Activated CD8-positive, alpha-beta memory T cell treated with anti-CD3 and anti-CD28 coated beads, Interleukin-2, amount 50 U/mL, for 48 hours (primary cell): ENCODE results near the gene RAPGEF5.

Experiments
- DNase-seq: peaks from one replicate; pipeline ENCODE4 v3.0.0-alpha.2; 2020

The RAPGEF5 gene

GRCh38 chr7:22143491-22143890 is 213.5 kb downstream of the RAPGEF5 start:
- no peak for DNase-seq

- no peak for DNase-seq
Measured at GRCh38 chr7:22142572-22142971, 214.4 kb downstream of the RAPGEF5 start.

DNA sequence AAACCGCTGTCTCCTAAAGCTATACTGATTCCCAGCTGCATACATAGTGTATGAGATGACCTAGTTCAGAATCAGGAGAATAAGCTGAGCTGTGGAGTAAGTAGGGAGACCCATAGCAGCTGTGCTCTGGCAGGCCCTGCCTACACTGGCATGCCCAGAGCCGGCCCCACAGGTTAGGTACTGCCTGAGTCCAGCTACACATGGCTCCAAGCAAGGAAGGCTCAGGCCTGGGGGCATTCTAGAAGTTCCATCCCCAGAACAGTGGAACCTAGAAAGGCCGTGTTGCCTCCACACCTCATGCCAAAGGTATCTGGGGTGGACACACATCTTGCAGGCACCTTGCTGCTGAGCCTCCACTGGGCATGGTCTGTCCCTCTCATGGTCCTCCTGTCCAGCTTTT is 215.6 kb downstream of the RAPGEF5 start:
- DNase-seq = no peak

- DNase-seq = no peak
Measured at GRCh38 chr7:22140578-22140977, 216.4 kb downstream of the RAPGEF5 start.

DNA sequence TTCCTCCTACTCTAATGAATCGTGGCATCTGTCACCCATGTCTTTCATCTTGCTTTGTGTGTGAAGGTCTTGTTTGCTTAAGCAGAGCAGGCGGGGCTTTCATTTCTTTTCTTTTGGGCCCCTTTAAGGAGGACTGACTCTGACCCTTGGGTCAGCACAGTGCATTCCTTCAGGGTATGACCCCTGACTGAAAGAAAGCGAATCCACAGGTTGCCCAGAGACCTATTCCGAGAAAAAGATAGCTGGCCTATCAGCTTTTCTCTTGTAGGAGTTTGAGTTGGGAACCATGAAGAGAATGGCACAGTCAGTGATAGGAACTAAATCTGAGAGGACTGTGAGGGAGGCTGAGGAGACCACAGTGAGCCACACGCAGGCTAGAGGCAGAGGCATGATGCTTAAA is 218.1 kb downstream of the RAPGEF5 start:
- DNase-seq = no peak

- no peak for DNase-seq
Measured at GRCh38 chr7:22138106-22138505, 218.8 kb downstream of the RAPGEF5 start.

- DNase-seq = no peak
Measured at GRCh38 chr7:22137466-22137865, 219.5 kb downstream of the RAPGEF5 start.

- no peak for DNase-seq
Measured at GRCh38 chr7:22137026-22137425, 219.9 kb downstream of the RAPGEF5 start.

- no peak for DNase-seq
Measured at GRCh38 chr7:22129819-22130580, 227.0 kb downstream of the RAPGEF5 start.

- no peak for DNase-seq
Measured at GRCh38 chr7:22129166-22129565, 227.8 kb downstream of the RAPGEF5 start.

DNA sequence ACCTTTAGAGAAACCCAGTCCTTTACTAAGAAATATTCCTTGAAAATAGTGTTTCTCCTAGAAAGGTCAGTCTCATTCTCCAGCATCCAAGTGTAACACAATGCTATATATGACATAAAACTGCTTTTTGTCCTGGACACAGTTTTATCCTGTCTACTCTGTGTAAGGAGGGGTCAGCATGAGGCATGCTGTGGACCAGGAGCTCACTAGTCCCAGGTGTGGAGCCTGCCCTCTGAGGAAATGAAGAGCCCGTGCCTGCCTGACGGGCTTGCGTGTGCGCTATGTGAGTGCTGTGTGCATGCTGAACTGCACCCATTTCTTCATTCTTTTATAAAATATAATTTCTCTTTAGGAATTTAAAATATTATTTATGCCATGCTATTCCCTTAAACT is 228.4 kb downstream of the RAPGEF5 start:
- DNase-seq = no peak

- DNase-seq = no peak
Measured at GRCh38 chr7:22127835-22128527, 229.0 kb downstream of the RAPGEF5 start.

DNA sequence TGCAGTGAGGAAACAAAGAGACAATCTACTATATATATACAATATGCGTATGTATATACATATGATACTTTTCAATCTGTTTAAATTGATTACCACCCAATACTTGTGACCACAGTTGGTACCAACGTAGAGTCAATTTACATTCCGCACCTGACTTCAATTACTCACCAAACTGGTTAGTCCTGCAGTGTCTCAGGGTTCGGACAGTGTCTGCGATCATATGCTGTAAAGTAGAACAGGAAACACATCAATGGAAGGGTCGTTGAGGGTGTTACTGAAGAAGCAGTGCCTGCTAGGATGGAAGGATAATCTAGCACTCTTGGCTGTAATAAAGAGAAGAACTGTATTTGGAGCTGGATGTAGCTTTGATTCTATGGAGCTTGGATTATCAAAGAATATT is 231.5 kb downstream of the RAPGEF5 start:
- DNase-seq = no peak

GRCh38 chr7:22124941-22125340 is 232.0 kb downstream of the RAPGEF5 start:
- DNase-seq = no peak

GRCh38 chr7:22123139-22123538 is 233.8 kb downstream of the RAPGEF5 start:
- DNase-seq = no peak

DNA sequence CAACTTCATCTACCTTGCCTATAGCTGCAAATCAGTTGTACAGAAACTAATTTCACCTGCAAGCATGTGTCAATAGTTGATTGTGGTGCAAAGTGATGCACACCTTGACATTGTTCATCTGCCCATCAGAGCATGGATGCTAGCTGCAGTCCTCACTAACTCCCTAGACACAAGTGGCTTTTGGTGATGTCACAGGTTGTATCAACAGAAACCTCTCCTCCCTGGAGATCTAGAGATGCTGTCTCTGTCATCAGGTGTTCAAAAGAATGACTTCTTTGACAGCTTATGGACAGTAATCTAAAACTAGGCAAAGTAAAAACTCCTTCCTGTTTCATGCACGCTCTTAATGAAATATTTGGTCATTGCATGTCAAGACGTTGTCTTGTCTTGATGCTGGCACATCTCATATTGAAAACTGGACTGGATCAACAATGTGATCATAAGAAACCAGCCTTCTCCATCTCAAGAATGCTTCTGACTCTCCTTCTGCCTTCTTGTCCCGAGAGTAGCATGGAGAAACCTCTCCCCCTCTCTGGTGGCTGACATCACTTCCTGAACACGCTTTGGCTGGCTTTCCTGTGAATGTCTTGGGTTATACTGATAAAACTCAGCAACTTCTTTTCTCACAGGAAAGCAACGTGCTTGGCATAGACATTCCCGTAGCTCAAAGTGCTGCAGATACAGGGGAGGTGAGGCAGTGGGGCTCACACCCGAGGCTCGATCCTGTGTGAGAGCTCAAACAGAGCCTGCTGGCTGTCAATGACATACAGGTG is 235.1 kb downstream of the RAPGEF5 start:
- no peak for DNase-seq

DNA sequence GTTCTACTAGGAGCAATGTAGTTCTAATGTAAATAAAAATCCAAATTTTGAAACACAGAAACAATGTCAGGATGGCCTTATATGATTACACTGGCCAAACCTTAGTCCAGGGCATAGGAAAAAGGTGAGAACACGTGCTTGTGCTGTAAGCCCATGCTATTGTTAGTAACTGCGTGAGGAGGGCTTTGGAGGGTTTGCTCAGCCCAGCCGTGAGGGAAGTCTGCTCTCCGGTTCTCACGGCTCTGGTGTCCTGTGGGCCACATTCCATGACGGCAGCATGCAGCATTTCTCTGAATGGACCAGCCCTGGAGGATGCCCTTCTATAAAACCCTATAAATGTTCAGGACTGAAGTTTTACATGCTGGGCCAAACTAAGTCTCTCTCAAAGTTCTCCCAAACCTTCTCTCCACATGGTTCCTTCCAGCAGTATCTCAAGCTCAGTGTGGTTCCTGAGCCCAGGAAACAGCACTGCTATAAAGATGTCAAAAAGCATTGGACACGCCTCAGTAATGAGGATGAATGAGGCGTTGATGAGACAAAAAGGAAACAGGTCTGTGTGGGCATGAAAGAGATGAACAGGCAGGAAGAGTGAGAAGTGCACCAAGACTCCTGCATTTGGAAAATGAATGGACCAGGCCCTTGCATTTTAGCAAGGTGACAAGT is 236.4 kb downstream of the RAPGEF5 start:
- DNase-seq = no peak

- peak; percentile 6 for DNase-seq
Measured at GRCh38 chr7:22117222-22117621, 239.7 kb downstream of the RAPGEF5 start.

DNA sequence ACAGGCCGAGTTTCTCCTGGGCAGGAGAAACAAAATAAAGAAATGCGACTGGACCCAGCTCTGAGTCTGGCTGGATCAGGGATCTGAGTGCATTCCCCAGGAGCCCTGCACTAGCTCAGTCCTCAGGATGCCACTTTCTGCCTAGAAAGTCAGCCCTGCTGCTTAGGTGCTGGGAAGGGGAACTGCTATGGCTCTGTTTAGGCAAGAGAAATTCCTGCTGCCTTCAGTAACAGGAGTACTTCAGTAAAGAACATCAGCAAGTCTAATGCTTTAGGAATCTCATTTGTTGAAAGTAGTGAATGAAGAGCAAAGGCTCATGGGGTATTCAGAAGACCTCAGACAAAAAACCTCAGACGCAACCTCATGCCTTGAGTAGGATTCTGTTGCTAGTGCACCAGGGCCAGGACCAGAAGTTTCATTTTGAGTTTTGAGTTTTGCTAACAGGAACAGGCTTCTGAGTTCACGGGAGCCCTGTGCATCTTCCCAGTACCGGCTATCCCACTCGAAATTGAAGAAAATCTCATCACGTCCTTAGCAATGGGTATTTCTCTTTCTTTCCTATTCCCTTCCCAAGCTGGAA is 240.4 kb downstream of the RAPGEF5 start:
- peak; percentile 26 for DNase-seq

DNA sequence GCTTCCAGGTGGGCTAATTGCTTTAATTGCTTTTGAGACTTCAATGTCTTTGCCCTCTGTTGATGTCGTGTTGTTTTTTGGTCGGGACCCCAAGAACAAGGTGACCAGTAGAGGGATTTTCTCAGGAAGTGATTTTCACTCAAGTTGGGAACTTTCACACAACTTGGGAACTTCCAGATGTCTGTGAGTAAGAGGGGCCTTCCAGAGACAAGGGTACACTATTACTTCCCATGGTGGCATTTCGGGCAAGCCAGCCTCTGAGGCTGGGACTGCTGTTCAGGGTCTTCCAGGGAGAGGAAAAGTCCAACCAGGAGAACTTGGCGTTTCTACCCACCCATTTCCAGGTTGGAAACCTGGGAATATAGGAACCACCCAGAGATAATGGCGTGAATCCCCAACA is 241.3 kb downstream of the RAPGEF5 start:
- DNase-seq = peak; percentile 10

- peak; percentile 34 for DNase-seq
Measured at GRCh38 chr7:22114440-22114981, 242.4 kb downstream of the RAPGEF5 start.

- no peak for DNase-seq
Measured at GRCh38 chr7:22113041-22113440, 243.9 kb downstream of the RAPGEF5 start.

- no peak for DNase-seq
Measured at GRCh38 chr7:22111661-22112060, 245.3 kb downstream of the RAPGEF5 start.
